Measurements from ENCODE around the gene CD8A.
"Not testable (repeated sequence)": the region's sequence is repeated elsewhere in the genome, so short reads cannot be mapped to it uniquely, and the experiment has no call there.

Gene CD8A

DNA sequence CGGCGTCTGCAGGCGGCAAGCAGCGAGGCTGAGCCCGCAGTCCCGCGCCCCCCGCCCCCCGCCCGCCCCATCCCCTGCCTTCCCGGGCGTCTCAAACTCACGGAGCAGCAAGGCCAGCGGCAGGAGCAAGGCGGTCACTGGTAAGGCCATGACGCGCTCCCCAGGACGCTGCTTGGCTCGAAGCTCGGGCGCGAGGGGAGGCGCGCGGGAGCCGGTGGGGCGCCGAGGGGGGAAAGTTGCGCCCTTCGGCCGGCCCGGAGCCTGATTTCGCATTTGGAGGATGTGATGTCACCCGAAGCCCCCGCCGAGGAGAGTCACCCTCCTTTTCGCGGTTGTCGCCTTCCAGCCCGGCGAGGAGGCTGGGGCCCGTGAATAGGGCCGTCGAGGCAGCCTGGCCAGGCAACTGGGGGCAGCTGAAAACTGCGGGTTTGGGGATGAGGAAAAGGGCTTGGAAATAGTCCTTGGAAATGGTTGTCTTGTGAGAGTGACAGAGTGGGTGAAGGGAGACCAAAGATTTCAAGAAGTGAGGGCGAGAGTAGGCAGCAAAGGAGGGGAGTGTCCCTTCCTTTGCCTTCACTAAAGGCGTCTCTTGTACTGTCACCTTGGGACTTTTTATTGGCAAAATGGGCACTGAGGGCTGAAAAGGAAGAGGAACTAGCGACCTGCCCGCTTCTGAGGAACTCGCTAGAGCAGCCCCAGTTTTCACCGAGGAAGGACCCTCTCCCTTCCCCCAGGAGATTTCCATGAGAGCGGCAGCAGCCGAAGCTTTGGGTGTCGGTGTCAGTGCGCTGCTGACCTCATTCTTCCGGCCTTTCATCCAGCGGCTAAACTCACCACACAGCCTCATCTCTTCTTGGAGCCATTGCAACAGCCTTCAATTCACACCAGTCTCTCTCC lies at the start of gene CD8A:
Gene CD8A, minus strand, starts transcription at position 238 of the 897 bp plus-strand sequence. Its CDS starts 88 bp downstream, at position 150.
- H3K4me3 ChIP-seq (ENCODE audit: low read depth, low read length), result peak within 1 kb of the TSS; percentile 46

DNA sequence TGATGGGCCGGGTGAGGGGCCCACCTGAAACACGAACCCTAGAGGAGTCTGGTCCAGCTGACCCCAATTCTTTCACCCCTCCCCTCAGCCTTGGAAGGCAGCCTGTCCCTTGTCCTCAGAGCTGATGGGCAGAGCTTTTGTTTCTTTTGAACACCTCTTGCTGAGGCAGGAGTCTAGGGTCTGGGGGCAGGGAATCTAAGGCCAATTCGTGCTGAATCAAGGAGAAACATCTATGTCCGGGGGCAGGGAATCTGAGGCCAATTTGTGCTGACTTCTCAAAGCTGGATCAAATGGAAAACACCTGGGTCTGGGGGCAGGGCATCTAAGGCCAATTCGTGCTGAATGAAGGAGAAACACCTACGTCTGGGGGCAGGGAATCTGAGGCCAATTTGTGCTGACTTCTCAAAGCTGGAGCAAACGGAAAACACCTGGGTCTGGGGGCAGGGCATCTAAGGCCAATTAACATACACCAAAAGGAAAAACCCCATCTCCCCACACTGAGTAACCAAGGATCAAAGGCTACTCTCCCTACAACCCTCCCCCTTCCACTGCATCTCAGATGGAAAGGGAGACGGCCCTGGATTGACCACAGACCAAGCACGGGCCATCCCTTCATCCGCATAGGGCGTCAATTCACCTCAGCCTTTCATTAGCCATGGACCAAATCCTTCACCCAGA lies 49.3 kb upstream of the CD8A start:
- H3K4me1 ChIP-seq (ENCODE audit: control insufficient read depth, insufficient read depth, low read length), result not testable (repeated sequence)

More for the DNA sequence above, at the start of gene CD8A:
- Histone ChIP-seq H3K36me3 (ENCODE audit: control insufficient read depth, insufficient read depth, low read length) (no peaks in the 10 kb centered on the region), H3K4me1 (ENCODE audit: control insufficient read depth, insufficient read depth, low read length) (no peaks in the 10 kb centered on the region), H3K27me3 (ENCODE audit: control insufficient read depth, insufficient read depth, low read length) (peaks cover 76% of the 10 kb centered on the region), H3K9ac (ENCODE audit: low read depth, low read length) (no peak within 1 kb of the TSS), H3K9me3 (ENCODE audit: control insufficient read depth, insufficient read depth, low read length) (no peaks in the 10 kb centered on the region)

DNA sequence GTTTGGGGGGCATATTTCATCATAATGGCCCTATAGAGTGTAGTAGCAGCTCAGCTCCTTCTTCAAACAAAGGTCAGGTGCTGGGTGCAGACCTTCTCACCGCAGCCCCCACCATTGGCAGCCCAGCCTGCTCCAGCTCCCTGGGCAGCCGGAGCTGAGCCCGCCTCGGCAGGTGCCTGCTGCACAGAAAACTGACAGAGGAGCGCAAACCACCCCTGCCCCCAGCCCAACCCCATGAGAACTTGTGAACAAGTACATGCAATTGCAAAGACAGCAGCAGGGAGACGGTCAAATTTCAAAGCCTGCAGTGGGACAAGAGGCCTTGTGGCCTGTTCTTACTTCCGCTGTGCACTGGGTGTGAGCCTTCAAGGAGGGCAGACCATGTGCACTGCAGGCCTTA lies 48.7 kb upstream of the CD8A start:
- H3K4me3 ChIP-seq (ENCODE audit: low read depth, low read length); H3K4me1 ChIP-seq (ENCODE audit: control insufficient read depth, insufficient read depth, low read length); H3K9me3 ChIP-seq (ENCODE audit: control insufficient read depth, insufficient read depth, low read length); H3K9ac ChIP-seq (ENCODE audit: low read depth, low read length); H3K27me3 ChIP-seq (ENCODE audit: control insufficient read depth, insufficient read depth, low read length); H3K36me3 ChIP-seq (ENCODE audit: control insufficient read depth, insufficient read depth, low read length): not testable (repeated sequence)

More for the DNA sequence above, 49.3 kb upstream of the CD8A start:
- not testable (repeated sequence) for H3K9me3 ChIP-seq (ENCODE audit: control insufficient read depth, insufficient read depth, low read length); H3K4me3 ChIP-seq (ENCODE audit: low read depth, low read length); H3K9ac ChIP-seq (ENCODE audit: low read depth, low read length); H3K36me3 ChIP-seq (ENCODE audit: control insufficient read depth, insufficient read depth, low read length); H3K27me3 ChIP-seq (ENCODE audit: control insufficient read depth, insufficient read depth, low read length)

DNA sequence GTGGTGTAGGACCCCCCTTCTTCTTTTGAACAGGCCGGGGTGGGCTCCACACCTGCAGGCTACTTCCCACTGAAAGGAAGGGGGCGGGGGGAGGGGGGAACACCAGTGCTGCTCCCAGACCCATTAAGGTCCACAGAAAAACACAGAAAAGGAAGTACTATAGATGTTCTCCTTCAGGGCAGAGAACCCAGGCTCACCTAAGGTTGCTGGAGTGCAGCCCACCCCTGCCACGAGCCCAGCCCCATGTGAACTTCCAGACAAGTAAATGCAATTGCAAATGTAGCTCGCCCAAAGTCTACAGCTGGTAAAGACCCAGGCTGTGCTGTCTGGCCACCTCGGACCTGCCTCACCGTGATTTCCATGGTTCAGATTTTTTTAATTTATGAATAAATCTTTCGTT lies 47.0 kb upstream of the CD8A start:
- H3K4me3 ChIP-seq (ENCODE audit: low read depth, low read length); H3K4me1 ChIP-seq (ENCODE audit: control insufficient read depth, insufficient read depth, low read length); H3K9me3 ChIP-seq (ENCODE audit: control insufficient read depth, insufficient read depth, low read length); H3K36me3 ChIP-seq (ENCODE audit: control insufficient read depth, insufficient read depth, low read length); H3K9ac ChIP-seq (ENCODE audit: low read depth, low read length); H3K27me3 ChIP-seq (ENCODE audit: control insufficient read depth, insufficient read depth, low read length): not testable (repeated sequence)

DNA sequence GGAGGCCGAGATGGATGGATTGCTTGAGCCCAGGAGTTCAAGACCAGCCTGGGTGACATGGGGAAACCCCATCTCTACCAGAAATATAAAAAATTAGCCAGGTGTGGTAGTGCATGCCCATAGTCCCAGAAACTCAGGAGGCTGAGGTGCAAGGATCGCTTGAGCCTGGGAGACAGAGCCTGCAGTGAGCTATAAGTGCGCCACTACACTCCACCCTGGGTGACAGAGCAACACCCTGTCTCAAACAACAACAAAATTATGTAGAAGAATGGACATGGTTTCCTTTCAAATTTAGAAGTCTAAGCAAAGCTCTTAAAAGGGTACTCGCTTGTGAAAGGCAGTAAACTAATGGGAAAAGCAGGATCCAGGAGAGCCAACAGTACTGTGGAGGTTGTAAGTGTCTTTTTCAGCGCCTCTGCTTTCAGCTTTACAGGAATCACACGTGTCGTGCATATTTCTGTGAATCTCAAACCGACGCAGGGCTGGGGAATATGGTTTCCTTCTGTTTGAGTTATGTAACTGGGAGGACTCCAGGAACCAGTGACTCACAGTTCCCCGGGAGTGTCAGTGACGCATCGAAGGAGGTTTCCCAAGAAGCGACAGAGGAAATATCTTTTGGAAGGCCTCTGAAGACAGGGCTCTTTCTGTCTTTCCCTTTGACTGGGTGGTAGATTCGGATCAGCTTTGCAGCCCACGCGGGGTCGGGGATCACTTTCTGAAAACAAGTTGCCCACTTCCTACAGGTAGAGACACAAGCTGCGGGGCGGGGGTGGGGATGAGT lies 46.4 kb upstream of the CD8A start:
- H3K4me1 ChIP-seq (ENCODE audit: control insufficient read depth, insufficient read depth, low read length); H3K9me3 ChIP-seq (ENCODE audit: control insufficient read depth, insufficient read depth, low read length); H3K36me3 ChIP-seq (ENCODE audit: control insufficient read depth, insufficient read depth, low read length); H3K27me3 ChIP-seq (ENCODE audit: control insufficient read depth, insufficient read depth, low read length); H3K9ac ChIP-seq (ENCODE audit: low read depth, low read length); H3K4me3 ChIP-seq (ENCODE audit: low read depth, low read length): not testable (repeated sequence)

DNA sequence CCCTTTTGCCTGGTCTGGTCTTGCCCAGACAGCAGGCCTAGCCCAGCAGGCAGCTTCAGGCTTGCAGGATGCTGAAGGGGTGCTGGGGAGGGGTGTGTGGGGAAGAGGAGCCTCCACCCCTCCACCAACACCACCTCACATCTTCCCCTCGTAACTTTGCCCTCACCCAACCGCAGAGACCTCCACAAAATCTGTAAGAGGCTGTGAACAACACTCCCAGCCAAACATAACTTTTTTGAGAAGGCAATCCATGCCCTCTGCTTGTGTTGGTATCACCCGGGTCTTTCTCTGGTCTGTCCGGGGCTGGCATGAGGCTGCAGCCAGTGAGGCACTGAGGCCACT lies 44.8 kb upstream of the CD8A start:
- H3K4me1 ChIP-seq (ENCODE audit: control insufficient read depth, insufficient read depth, low read length); H3K9ac ChIP-seq (ENCODE audit: low read depth, low read length); H3K27me3 ChIP-seq (ENCODE audit: control insufficient read depth, insufficient read depth, low read length); H3K9me3 ChIP-seq (ENCODE audit: control insufficient read depth, insufficient read depth, low read length); H3K36me3 ChIP-seq (ENCODE audit: control insufficient read depth, insufficient read depth, low read length); H3K4me3 ChIP-seq (ENCODE audit: low read depth, low read length): not testable (repeated sequence)

DNA sequence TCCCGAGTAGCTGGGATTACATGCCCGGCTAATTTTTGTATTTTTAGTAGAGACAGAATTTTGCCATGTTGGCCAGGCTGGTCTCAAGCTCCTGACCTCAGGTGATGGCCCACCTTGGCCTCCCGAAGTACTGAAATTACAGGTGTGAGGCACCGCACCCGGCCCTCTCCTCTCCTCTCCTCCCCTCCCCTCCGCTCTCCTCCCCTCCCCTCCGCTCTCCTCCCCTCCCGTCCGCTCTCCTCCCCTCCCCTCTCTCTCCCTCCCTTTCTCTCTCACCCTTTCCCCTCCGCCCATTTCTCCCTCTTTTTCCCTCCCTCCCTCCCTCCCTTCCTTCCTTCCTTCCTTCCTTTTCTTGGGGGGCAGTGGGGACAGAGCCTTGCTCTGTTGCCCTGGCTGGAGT lies 42.6 kb upstream of the CD8A start:
- no peaks in the 10 kb centered on the region for H3K36me3 ChIP-seq (ENCODE audit: control insufficient read depth, insufficient read depth, low read length)

DNA sequence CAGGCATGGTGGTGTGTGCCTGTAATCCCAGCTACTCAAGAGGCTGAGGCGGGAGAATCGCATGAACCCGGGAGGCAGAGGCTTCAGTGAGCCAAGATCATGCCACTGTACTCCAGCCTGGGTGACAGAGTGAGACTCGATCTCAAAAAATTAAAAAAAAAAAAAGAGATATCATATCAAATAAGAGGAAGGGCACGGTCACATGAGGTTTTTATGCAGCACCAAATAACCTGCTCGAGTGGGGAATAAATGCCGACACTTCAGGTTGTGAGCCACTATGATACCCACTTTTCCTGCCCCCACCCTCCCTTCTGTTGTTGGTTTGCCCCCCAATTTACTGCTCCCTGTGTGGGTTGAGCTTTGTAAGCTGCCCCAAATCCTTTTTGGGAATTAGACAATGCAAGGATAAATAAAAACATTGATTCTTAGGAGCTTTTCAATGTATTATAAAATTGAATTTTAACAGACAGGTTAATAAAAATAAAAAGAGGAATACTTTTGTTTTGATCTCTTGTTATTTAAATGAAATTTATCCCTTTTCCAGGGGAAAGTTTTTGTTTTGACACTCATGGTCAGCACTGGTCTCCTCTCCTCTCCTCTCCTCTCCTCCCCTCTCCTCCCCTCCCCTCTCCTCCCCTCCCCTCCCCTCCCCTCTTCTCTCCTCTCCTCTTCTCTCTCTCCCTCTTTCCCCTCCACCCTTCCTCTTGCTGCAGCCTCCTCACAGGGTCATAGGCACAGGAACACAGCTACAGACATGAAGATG lies 41.8 kb upstream of the CD8A start:
- Histone ChIP-seq H3K9ac (ENCODE audit: low read depth, low read length) (no peak overlapping the region), H3K4me1 (ENCODE audit: control insufficient read depth, insufficient read depth, low read length) (peaks cover 8% of the 10 kb centered on the region)

More for the DNA sequence above, 42.6 kb upstream of the CD8A start:
- peaks cover 5% of the 10 kb centered on the region for H3K4me1 ChIP-seq (ENCODE audit: control insufficient read depth, insufficient read depth, low read length)
- no peak overlapping the region for H3K4me3 ChIP-seq (ENCODE audit: low read depth, low read length)
- no peaks in the 10 kb centered on the region for H3K9me3 ChIP-seq (ENCODE audit: control insufficient read depth, insufficient read depth, low read length)
- no peak overlapping the region for H3K9ac ChIP-seq (ENCODE audit: low read depth, low read length)
- no peaks in the 10 kb centered on the region for H3K27me3 ChIP-seq (ENCODE audit: control insufficient read depth, insufficient read depth, low read length)

DNA sequence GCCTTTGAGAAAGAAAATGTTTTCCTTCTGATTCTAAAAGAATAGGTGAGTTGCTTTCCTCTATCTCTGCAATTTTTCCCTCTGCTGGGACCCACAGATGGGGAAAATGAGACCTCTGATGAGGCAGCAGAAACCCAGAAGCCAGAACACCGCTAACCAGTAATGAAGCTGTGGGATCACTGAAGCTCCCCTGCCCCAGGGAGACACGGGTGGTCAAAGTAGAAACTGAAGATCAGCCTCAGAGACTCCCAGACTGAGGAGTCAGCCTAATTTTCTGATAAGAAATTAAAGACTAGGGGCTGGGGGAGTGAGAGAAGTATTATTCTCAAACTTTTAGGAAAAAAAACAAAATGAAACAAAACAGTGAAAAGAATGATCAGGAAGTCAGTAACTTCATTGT lies 40.8 kb upstream of the CD8A start:
- Histone ChIP-seq H3K9me3 (ENCODE audit: control insufficient read depth, insufficient read depth, low read length) (no peaks in the 10 kb centered on the region), H3K9ac (ENCODE audit: low read depth, low read length) (peak overlapping the region; percentile 47), H3K4me3 (ENCODE audit: low read depth, low read length) (no peak overlapping the region), H3K4me1 (ENCODE audit: control insufficient read depth, insufficient read depth, low read length) (peaks cover 8% of the 10 kb centered on the region), H3K36me3 (ENCODE audit: control insufficient read depth, insufficient read depth, low read length) (no peaks in the 10 kb centered on the region), H3K27me3 (ENCODE audit: control insufficient read depth, insufficient read depth, low read length) (no peaks in the 10 kb centered on the region)

More for the DNA sequence above, 41.8 kb upstream of the CD8A start:
- Histone ChIP-seq H3K36me3 (ENCODE audit: control insufficient read depth, insufficient read depth, low read length) (no peaks in the 10 kb centered on the region), H3K4me3 (ENCODE audit: low read depth, low read length) (no peak overlapping the region), H3K27me3 (ENCODE audit: control insufficient read depth, insufficient read depth, low read length) (no peaks in the 10 kb centered on the region), H3K9me3 (ENCODE audit: control insufficient read depth, insufficient read depth, low read length) (no peaks in the 10 kb centered on the region)

DNA sequence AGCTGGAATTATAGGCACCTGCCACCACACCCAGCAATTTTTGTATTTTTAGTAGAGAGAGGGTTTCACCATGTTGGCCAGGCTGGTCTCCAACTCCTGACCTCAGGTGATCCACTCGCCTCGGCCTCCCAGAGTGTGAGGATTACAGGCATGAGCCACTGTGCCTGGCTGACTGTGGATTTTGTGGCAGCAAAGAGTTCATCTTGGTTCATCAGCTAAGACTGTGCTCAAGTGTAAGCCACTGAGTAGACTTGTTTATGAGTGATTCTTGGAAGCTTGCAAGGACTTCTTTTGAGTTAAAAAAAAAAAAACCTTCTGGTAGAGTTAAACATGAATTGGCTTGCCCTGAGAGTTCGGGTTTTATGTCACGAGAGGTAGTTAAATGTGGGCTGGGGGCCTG lies 36.2 kb upstream of the CD8A start:
- H3K36me3 ChIP-seq (ENCODE audit: control insufficient read depth, insufficient read depth, low read length), result no peaks in the 10 kb centered on the region
- peaks cover 8% of the 10 kb centered on the region for H3K4me1 ChIP-seq (ENCODE audit: control insufficient read depth, insufficient read depth, low read length)
- no peaks in the 10 kb centered on the region for H3K27me3 ChIP-seq (ENCODE audit: control insufficient read depth, insufficient read depth, low read length)
- H3K9ac ChIP-seq (ENCODE audit: low read depth, low read length), result no peak overlapping the region
- no peaks in the 10 kb centered on the region for H3K9me3 ChIP-seq (ENCODE audit: control insufficient read depth, insufficient read depth, low read length)
- no peak overlapping the region for H3K4me3 ChIP-seq (ENCODE audit: low read depth, low read length)

DNA sequence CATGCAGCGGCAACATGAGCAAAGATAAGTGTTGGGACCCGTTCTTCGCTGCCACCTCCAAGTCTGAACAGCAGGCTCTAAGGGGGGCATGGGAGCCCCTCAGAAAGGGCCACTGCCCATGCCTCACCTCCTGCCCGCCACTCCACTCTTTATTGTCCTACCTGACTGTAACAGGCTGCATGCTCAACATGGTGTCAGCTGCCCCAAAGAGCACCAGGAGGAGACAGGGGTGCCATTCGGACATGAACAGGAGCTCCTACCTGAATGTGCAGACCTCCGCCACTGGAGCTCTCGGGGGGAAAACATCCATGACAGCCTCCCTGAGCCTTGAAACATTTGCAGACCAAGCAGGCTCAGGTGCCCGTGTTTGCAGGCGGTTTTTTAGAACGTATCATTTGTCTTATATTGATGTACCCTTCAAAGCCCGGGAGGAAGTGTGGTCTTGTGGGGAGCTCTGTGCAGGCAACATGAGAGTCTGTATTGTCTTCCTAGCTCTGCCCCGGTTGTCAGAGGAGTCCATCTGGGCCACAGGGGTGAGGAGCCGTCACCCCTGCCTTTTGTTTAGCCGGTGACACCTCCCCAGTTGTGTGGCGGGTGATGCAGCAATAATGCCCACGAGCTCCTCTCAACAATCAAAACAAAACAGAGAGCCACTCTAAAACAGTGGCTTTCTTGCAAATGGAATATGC lies 35.1 kb upstream of the CD8A start:
- peaks cover 3% of the 10 kb centered on the region for H3K4me1 ChIP-seq (ENCODE audit: control insufficient read depth, insufficient read depth, low read length)
- H3K9me3 ChIP-seq (ENCODE audit: control insufficient read depth, insufficient read depth, low read length), result no peaks in the 10 kb centered on the region
- no peaks in the 10 kb centered on the region for H3K36me3 ChIP-seq (ENCODE audit: control insufficient read depth, insufficient read depth, low read length)
- no peak overlapping the region for H3K4me3 ChIP-seq (ENCODE audit: low read depth, low read length)
- H3K27me3 ChIP-seq (ENCODE audit: control insufficient read depth, insufficient read depth, low read length), result no peaks in the 10 kb centered on the region
- H3K9ac ChIP-seq (ENCODE audit: low read depth, low read length), result no peak overlapping the region
